PC-9 (cell line): ENCODE data around the gene EXOC4.

Source experiments
- CTCF ChIP-seq: fragments of 200-600 bp; sonication (generic); conservative IDR thresholded peaks from 2 replicates; pipeline ENCODE4 v1.6.1; 2017; ENCODE audit warnings: mixed run types, antibody characterized with exemption, mild to moderate bottlenecking, moderate library complexity
- EZH2 ChIP-seq: fragments of 200-600 bp; sonication (generic); IDR thresholded peaks from 2 replicates; pipeline ENCODE4 v1.8.0; 2017; ENCODE audit warnings: antibody characterized with exemption, low read depth

DNA sequence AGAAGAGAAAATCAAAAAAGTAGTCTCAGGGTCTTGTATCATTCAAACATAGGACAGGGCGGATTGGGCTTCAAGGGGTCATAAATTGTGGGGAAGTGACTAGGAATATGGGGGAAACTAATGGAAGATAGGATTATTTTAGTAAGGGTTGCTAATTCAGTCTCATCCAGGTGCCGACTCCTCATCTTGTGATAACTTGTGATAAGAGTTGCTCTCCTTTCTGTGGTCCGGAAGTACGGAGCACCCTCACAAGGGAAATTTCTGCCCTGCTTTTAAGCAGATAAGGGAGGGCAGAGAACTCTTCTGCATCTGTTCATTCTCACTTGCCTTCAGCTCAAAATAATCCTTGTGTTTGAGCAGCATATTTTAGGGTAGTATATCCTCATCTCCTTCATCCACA lies 437.9 kb downstream of the EXOC4 start:
- TF ChIP-seq CTCF = no peak
- no peak for TF ChIP-seq EZH2
